ENCODE results near the gene SSNA1.
A peak's percentile ranks its signal among the peaks of the same experiment; 100 is the strongest.

The SSNA1 gene

DNA sequence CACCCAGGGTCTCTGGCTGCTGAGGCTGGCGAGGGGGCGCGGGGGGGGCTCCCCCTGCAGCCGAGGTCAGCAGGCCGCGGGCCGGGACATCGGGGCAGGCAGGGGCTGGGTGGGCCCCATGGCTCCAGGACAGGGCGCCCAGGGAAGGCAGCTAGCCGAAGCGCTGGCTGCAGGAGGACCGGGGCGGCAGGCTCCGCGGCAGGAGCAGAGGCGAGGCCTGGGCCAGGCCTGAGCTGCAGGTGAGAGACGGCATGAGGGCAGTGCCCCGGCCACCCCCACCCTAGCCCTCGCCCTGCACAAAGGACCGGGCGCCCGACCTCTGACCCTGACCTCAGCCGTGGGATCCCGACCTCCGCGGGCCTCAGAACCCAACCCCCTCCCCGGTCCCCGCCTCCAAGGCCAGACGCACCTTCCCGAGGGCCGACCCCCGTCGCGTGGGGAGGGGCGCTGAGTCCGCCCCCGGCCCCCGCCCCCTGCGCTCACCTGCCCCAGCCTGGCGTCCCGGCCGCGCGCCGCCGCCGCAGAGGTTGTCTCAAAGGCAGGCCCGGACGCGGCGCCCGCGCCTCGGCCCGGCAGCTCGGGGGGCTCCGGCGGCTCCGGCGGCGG is 33.1 kb downstream of the SSNA1 start:
- no peak for DNase-seq (ENCODE audit: low spot score)

DNA sequence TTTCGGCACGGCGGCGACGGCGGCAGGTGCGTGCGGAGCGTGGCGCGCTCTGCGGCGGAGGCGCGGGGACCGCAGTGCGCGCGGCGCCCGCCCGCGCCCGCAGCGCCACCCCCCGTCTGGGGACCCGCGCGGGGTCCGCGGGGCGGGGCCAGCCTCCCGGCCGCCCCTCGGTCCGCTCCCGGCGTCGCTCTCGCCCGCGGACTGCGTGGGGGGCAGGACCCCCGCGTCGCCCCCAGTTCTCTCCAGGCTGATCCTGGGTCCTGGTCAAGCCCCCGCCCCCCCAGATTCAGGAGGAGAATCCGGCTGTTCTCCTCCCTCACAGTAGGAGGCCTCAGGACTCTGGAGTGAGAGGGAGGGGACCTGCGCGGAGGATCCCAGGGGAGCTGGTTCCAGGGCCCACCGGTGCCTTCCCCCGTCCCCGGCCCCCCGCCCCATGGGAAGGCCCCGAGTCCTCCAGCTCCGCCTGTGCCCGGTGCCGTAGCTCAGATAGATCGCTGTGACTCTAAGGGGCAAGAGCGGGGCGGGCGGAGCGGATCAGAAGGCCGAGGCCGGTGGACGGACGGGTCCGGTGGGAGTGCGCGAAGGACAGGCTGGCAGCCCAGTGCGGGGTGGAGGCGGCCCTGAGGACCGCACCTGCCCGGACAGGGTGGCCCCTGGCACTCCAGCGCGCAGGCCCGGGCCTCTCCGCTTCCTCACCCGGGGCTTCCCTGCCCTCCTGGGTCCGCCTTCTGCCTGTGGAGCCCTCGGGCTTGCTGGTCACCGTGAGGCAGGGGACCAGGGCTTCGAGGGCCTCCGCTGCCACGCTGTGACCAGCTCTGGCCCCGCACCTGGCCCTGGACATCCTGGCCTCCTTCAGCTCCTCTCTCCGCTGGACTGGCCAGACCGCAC is 34.0 kb downstream of the SSNA1 start, which contains the start of gene RNF208:
RNF208 (minus strand) TSS at position 51 of the 888 bp plus-strand sequence. CDS start 1,028 bp downstream, outside the sequence.
- DNase-seq (ENCODE audit: low spot score) = no peak

DNA sequence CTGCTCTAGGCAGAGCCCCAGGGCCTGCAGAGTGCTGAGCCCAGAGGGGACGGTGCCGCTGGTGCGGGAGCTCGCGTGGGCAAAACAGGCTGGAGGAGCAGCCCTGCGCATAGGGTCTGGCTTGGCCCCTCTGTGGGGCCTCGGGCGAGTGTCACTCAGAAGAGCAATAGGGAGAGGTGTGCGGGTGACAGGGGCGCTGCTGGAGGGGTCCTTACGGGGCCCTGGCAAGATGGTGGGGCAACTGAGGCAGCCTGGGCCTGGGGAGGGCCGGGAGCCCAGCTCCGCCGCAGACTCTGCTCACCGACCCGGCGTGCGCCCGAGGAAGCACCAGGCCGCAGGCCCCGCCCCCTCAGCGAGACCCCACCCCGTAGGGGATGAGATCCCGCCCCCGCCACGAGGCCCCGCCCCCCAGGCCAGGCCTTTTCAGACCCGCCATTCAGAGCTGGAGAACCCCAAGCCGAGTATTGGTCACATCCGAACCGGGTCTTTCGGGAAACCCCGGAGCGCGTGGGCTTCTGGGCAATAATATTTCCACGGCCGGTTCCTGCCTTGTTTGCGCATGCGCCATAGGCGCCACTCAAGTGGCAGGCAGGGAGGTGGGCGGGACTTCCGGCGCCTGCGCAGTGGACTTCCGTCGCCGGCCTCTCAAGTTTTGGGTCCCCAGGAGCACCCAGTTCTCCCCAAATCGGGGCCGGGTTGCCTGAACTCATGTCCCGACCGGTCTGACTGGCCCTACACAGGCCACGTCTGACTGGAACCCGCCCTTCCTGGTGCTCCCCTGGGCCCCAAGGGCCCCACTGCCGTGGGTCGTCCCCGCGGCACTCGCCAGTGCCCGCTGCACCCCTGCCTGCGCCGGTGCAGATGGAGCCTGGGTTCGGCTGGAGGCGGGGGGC is 34.8 kb downstream of the SSNA1 start:
- peak; percentile 99 for DNase-seq (ENCODE audit: low spot score)

DNA sequence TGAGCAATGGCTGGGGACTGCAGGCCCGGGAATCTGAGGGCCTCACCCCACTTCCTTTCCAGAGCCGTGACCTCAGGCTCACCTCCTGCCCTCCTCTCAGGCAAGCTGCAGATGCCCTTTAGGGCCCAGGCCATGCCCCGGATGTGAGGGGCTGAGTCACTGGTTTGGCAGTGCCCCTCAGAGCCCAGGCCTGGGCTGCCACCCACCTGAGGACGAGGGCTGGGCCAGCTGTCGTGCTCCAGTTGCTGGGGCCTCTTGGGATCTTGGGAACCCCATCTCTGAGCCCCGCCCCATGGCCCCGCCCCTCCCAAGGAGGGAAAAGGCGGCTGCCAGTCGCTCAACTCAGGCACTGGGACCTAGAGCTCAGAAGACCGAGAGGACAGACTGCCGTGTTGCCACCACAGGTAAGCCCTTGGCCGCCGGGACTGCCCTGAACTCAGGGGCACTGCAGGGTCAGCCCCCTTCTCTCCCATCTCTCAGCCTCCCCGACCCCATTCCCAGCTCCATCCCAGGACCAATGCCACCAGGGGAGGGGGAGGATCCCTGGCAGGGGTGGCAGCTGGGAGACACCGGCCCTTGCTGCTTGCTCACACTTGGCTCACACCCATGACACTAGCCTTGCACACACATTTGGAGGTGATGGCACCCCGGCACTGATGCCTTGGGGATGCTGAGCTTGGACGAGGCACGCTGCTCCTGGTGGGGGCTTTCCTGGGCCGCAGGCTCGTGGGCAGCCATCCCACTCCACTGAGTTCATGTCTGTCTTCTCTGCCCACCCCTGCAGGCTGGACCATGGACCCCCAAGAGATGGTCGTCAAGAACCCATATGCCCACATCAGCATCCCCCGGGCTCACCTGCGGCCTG is 36.6 kb downstream of the SSNA1 start, which contains the start of gene CYSRT1:
CYSRT1 (plus strand) TSS at position 345 of the 865 bp plus-strand sequence; CDS start at position 793, 448 bp downstream.
- no peak for DNase-seq (ENCODE audit: low spot score)

GRCh38 chr9:137225699-137226331 is 37.3 kb downstream of the SSNA1 start:
- no peak for DNase-seq (ENCODE audit: low spot score)

DNA sequence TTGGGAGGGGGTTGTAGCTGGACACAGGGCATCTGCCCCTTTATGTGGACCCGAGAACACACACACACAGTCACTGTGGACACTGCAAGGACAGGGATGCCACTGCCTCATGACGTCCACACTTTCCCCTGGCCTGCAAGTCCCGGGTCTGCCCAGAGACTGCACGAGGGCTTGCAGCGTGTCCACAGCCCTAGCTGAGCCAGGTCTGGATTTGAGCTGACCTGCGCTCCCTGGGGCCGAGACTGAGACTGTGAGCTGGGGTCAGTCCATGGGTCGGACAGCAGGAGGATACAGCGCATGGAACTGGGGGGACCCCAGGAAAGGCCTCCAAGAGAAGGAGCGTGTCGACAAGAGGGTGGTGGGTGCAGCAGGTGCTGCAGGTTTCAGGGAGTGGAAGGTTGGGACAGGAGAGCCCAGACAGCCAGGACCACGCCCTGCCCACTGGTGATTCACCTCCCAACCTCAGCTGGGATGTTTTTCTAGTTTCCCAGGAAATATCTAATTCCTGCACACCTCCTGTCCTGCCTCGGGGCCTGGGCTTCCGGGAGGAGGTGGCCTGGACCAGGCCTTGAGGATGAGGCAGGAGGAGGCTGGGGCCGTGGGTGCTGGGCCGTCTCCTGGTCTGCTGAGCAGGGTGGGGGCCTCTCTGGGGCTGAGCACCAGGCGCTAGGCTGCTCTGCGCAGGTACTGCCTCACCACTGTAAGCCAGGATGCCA is 38.0 kb downstream of the SSNA1 start:
- no peak for DNase-seq (ENCODE audit: low spot score)

DNA sequence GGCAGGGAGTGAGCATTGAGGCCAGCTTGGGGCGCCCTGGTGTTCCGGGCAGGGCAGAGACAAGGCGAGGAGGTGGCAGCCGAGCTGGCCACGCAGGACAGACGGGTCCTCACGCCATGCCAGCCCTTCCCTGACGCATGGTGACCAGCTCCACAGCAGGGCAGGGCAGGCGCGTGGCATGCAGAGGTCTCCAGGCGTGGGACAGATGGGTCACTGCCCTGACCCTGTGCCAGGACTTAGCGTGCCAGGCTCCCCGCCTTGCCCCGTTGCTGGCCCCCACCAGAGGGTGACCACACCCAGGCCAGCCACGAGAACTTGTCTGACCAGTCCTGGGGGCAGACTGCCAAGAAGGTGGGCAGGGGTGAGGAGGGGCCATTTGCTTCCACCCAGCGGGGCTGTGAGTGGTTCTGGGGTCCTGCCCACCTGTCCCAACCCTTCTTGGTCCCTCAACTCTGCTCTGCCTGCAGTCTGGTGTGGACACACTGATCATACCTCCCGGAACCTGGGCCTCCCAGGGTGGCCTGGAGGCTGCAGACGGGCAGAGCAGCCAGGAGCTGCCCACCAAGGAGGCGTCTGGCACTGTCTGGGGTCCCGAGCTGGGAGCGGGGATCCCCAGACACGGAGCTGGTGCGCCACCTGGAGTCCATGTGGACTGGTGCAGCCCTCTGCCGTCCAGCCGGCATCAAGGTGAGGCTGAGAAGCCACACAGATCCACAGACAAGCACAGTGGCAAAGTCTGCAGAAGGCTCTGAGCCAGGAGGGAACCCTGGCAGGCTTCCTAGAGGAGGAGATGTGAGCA is 38.8 kb downstream of the SSNA1 start, which contains the start of gene RNF224:
RNF224 (plus strand) TSS at position 449 of the 799 bp plus-strand sequence. CDS start 834 bp downstream, outside the sequence.
- DNase-seq (ENCODE audit: low spot score) = peak; percentile 82

- DNase-seq (ENCODE audit: low spot score) = no peak
These were observed 39.5 kb downstream of the SSNA1 start for GRCh38 chr9:137227853-137228505.

GRCh38 chr9:137228506-137228967 is 40.1 kb downstream of the SSNA1 start:
- no peak for DNase-seq (ENCODE audit: low spot score)

GRCh38 chr9:137228968-137229896 is 40.8 kb downstream of the SSNA1 start:
- DNase-seq (ENCODE audit: low spot score) = no peak

- DNase-seq (ENCODE audit: low spot score) = no peak
These were observed 41.6 kb downstream of the SSNA1 start for GRCh38 chr9:137229903-137230704.

- no peak for DNase-seq (ENCODE audit: low spot score)
These were observed 42.4 kb downstream of the SSNA1 start, which contains the start of gene SLC34A3 for GRCh38 chr9:137230705-137231371. TSS of gene SLC34A3 (plus strand) at chr9:137230901. CDS start at chr9:137231703, 802 bp downstream.

DNA sequence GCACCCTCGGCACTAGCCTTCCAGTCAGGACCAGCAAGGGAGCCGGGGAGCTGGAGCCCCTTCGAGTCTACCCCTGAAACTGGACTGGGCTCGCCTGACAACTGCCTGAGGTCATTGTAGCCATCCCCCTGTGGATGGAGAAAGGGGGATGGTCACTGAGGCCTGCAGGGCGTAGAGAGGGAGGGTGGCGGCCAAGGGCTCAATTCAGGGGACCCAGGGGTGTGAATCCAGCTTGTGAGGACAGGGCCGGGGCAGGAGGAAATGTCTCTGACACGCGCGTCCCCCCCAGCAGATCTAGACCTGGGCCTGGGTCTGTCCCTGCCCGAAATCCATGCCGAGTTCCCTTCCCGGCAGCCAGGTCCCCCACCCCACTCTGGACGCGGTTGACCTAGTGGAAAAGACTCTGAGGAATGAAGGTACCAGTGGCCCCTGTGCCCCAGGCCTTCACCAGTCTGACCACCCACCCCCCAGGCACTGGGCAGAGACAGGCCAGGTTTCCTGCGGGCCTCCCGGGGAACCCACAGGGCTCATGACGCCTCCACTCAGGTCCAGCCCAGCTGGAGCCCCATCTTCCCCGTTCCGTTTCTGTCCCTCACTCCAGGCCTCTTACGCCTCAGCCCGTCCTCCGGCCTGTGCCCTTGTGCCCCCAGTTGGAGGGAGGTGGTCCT is 43.0 kb downstream of the SSNA1 start:
- no peak for DNase-seq (ENCODE audit: low spot score)

DNA sequence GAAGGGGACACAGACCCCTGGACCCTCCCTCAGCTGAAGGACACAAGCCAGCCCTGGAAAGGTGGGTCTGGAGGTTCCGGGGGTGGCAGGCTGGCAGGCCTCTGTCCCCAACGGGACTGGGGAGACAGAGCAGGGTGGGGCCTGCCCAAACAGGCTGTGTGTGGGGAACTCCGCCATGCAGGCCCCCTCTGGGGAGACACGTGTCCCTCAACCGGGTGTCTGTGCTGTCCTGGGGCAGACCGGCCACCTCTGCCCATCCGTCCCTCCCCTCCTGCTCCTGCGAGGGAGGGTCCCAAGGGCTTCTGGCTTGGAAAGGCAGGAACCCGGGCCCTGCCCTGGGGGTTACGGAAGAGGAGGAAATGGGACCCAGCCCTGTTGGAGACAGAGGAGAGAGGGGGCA is 43.6 kb downstream of the SSNA1 start:
- no peak for DNase-seq (ENCODE audit: low spot score)

DNA sequence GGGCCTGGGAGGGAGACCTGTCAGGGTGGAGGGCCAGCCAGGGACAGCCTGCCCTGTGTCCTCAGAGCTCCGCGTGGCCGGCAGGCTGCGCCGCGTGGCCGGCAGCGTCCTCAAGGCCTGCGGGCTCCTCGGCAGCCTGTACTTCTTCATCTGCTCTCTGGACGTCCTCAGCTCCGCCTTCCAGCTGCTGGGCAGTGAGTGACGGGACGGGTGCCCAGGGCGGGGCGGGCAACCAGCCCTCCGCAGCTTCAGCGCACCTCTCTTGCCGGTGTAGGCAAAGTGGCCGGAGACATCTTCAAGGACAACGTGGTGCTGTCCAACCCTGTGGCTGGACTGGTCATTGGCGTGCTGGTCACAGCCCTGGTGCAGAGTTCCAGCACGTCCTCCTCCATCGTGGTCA is 44.0 kb downstream of the SSNA1 start:
- DNase-seq (ENCODE audit: low spot score) = no peak
